GM11168 (cell line): ENCODE data around the gene ICOS.

Experiments used
- in situ Hi-C: fragments of 300-500 bp; cut with MboI; formaldehyde crosslinking; loops from one replicate; pipeline ENCODE4 v1.12.0; 2022; ENCODE audit warnings: low sequenced_read_pairs; ENCODE audit not compliant: unreplicated experiment

The ICOS gene

GRCh38 chr2:204004912-204005311 lies 68.3 kb downstream of the ICOS start:
- in situ Hi-C loops = no loop called here

- in situ Hi-C loops = no loop called here
These were observed 69.6 kb downstream of the ICOS start for GRCh38 chr2:204005940-204006721.

DNA sequence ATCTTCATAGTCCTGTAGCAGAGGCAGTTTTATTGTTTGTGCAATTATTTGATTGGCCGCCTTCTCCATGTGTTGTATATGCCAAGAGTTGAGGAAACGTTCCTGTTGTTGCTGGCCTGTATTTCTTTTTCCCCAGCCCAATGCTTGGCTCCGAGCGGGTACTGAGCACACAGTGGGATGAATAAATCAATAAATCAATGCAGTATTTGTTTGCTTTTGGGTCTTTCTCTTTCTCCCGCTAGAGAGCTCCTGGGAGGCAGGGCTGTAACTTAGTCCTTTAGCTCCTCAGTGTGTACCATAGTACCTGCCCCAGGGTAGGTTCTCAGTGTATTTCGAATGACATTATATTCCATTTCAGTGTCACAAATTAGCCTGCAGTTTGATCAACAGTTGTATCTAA lies 71.8 kb downstream of the ICOS start:
- in situ Hi-C loops = no loop called here

GRCh38 chr2:204010628-204011560 lies 74.3 kb downstream of the ICOS start:
- in situ Hi-C loops = no loop called here
